GM18508 (cell line): ENCODE measurements around the gene UNC5C.

Experiments used
- ATAC-seq: cut with Tn5 transposase; IDR thresholded peaks from one replicate; pipeline ENCODE4 v1.9.1; 2021; ENCODE audit warnings: moderate number of reproducible peaks; ENCODE audit not compliant: insufficient read depth, unreplicated experiment

UNC5C gene

GRCh38 chr4:95360906-95361695 lies 187.7 kb downstream of the UNC5C start:
- no peak for ATAC-seq

- no peak for ATAC-seq
Observed at GRCh38 chr4:95360256-95360903, 188.4 kb downstream of the UNC5C start.

- no peak for ATAC-seq
Observed at GRCh38 chr4:95358421-95358820, 190.4 kb downstream of the UNC5C start.

- ATAC-seq = no peak
Observed at GRCh38 chr4:95355021-95355420, 193.8 kb downstream of the UNC5C start.

- ATAC-seq = no peak
Observed at GRCh38 chr4:95348418-95348817, 200.4 kb downstream of the UNC5C start.

GRCh38 chr4:95343235-95343634 lies 205.5 kb downstream of the UNC5C start:
- ATAC-seq = no peak

GRCh38 chr4:95340191-95340590 lies 208.6 kb downstream of the UNC5C start:
- no peak for ATAC-seq

- ATAC-seq = no peak
Observed at GRCh38 chr4:95325665-95326064, 223.1 kb downstream of the UNC5C start.

- ATAC-seq = no peak
Observed at GRCh38 chr4:95319169-95319568, 229.6 kb downstream of the UNC5C start.

- no peak for ATAC-seq
Observed at GRCh38 chr4:95318483-95318882, 230.3 kb downstream of the UNC5C start.

GRCh38 chr4:95318044-95318443 lies 230.7 kb downstream of the UNC5C start:
- no peak for ATAC-seq

GRCh38 chr4:95317085-95317793 lies 231.5 kb downstream of the UNC5C start:
- ATAC-seq = no peak

- no peak for ATAC-seq
Observed at GRCh38 chr4:95314573-95314972, 234.2 kb downstream of the UNC5C start.

- ATAC-seq = no peak
Observed at GRCh38 chr4:95304898-95305297, 243.9 kb downstream of the UNC5C start.

GRCh38 chr4:95300304-95300703 lies 248.5 kb downstream of the UNC5C start:
- no peak for ATAC-seq

GRCh38 chr4:95296052-95296451 lies 252.7 kb downstream of the UNC5C start:
- ATAC-seq = no peak

- ATAC-seq = no peak
Observed at GRCh38 chr4:95295157-95295556, 253.6 kb downstream of the UNC5C start.

GRCh38 chr4:95294321-95294720 lies 254.5 kb downstream of the UNC5C start:
- ATAC-seq = no peak

- ATAC-seq = no peak
Observed at GRCh38 chr4:95293014-95293413, 255.8 kb downstream of the UNC5C start.

GRCh38 chr4:95290702-95291101 lies 258.1 kb downstream of the UNC5C start:
- ATAC-seq = no peak

- no peak for ATAC-seq
Observed at GRCh38 chr4:95289028-95289634, 259.6 kb downstream of the UNC5C start.
